OCI-LY7 (cell line): ENCODE results near the gene MNS1. TPM values are rescaled to one million over a fixed set of nuclear protein-coding genes. Genes with fewer than 3 reads are reported as not detected.

Source experiments
- BruUV-seq: library from RNA; stranded (reverse); fragments of 400-500 nt; replicated peaks from 2 replicates; lab custom pipeline; 2021; lab: Mats Ljungman, UMichigan
- CTCF ChIA-PET: fragments of 300-600 bp; sonication (Branson Sonifier 250); formaldehyde crosslinking; loops from one replicate; lab custom pipeline; 2022; ENCODE audit warnings: antibody characterized with exemption; ENCODE audit not compliant: unreplicated experiment; lab: Charles Lee
- POLR2A ChIA-PET: fragments of 300-600 bp; sonication (Branson Sonifier 250); formaldehyde crosslinking; loops from one replicate; lab custom pipeline; 2022; ENCODE audit warnings: antibody characterized with exemption; lab: Charles Lee
- DNase-seq: peaks from one replicate; pipeline ENCODE4 v3.0.0-alpha.2; 2015; ENCODE audit warnings: low spot score
- H2AFZ ChIP-seq: fragments of 200-600 bp; sonication (generic), shearing (Covaris generic); 2 replicates; pipeline ENCODE4 v1.6.1; 2014; ENCODE audit warnings: mild to moderate bottlenecking, antibody characterized with exemption, low read length, moderate library complexity
- H3K27ac ChIP-seq: fragments of 200-600 bp; sonication (generic); 2 replicates; pipeline ENCODE4 v1.5.1; 2014; ENCODE audit warnings: mixed run types, low read depth, mild to moderate bottlenecking, moderate library complexity, low read length, inconsistent platforms; ENCODE audit not compliant: poor library complexity, severe bottlenecking
- H3K36me3 ChIP-seq: fragments of 200-600 bp; sonication (generic); 2 replicates; pipeline ENCODE4 v1.6.1; 2014; ENCODE audit warnings: mild to moderate bottlenecking, antibody characterized with exemption, low read length, moderate library complexity, mixed read lengths; ENCODE audit not compliant: insufficient read depth
- H3K4me1 ChIP-seq: fragments of 200-600 bp; sonication (generic); 2 replicates; pipeline ENCODE4 v1.5.1; 2014; ENCODE audit warnings: mild to moderate bottlenecking, low read length; ENCODE audit not compliant: insufficient read depth, poor library complexity, severe bottlenecking
- H3K4me2 ChIP-seq: fragments of 200-600 bp; sonication (generic); 2 replicates; pipeline ENCODE4 v1.6.1; 2014; ENCODE audit warnings: mild to moderate bottlenecking, low read length
- H3K4me3 ChIP-seq: fragments of 200-600 bp; sonication (generic); 2 replicates; pipeline ENCODE4 v1.5.1; 2014; ENCODE audit warnings: mild to moderate bottlenecking, low read depth, low read length; ENCODE audit not compliant: poor library complexity, severe bottlenecking
- H3K79me2 ChIP-seq: fragments of 200-600 bp; sonication (generic); 2 replicates; pipeline ENCODE4 v1.6.1; 2016; ENCODE audit warnings: low read depth, mild to moderate bottlenecking, low read length, moderate library complexity, mixed read lengths; ENCODE audit not compliant: insufficient read depth
- H3K9me2 ChIP-seq: fragments of 200-600 bp; sonication (generic); 2 replicates; pipeline ENCODE4 v1.6.1; 2016; ENCODE audit warnings: mild to moderate bottlenecking, low read length, mixed read lengths; ENCODE audit not compliant: insufficient read depth
- H3K9me3 ChIP-seq: fragments of 200-600 bp; sonication (generic); 2 replicates; pipeline ENCODE4 v1.6.1; 2014; ENCODE audit warnings: mild to moderate bottlenecking, mixed run types, low read length, mixed read lengths
- H4K20me1 ChIP-seq: fragments of 200-600 bp; sonication (generic); 2 replicates; pipeline ENCODE4 v1.6.1; 2014; ENCODE audit warnings: mild to moderate bottlenecking, antibody characterized with exemption, low read length, moderate library complexity, mixed read lengths; ENCODE audit not compliant: insufficient read depth
- EZH2phosphoT487 ChIP-seq: fragments of 200-600 bp; sonication (generic); IDR thresholded peaks from 2 replicates; pipeline ENCODE4 v1.6.1; 2018; ENCODE audit warnings: low read depth, borderline replicate concordance, mild to moderate bottlenecking, mixed run types, antibody characterized with exemption, low read length, moderate library complexity, mixed read lengths
- intact Hi-C: fragments of 100-400 bp; cut with micrococcal nuclease; formaldehyde crosslinking; loops from one replicate; pipeline ENCODE4 v1.10.0; 2022; ENCODE audit not compliant: unreplicated experiment
- total RNA-seq, 2 experiments: library from RNA; depleted of rRNA in 1 of 2; stranded (reverse); fragments of >200 nt in 1 of 2; shearing (Covaris generic) in 1 of 2; gene quantifications; 2 replicates each; pipeline ENCODE4 v1.2.3, GENCODE V29; 2014 to 2022
- TF ChIP-seq, protein P1 (sequence below): fragments of 200-600 bp; sonication (generic); conservative IDR thresholded peaks from 2 replicates; pipeline ENCODE4 v1.5.1; 2014; ENCODE audit warnings: mild to moderate bottlenecking, antibody characterized with exemption, low read length, moderate library complexity, mixed read lengths

The MNS1 gene
- total RNA-seq, 2 experiments from 2014 or later, result 1.8 TPM

DNA sequence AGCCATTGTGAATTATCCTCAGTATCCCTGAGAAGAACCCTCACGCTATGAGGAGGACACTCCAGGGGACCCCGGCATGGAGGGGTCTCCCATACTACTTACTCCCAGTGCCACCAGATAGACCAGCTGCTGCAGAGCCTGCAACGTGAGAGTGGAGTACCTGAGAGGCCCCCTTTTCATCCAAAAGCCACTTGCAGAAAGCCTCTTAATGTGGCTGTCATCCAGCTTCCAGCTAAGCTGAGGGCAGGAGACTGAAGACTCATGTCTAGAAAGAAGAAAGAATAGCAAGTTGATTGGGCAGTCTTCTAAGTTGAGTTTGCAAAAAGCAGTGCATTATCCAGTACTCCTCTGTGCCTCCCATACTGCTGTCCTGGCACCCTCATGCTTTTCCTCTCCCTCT, 27.3 kb upstream of the MNS1 start:
- no TSS peak for BruUV-seq
- intact Hi-C loops, result loop anchor here (10.0 kb wide), 2 partner anchors 653 to 1033 kb away; no protein-coding TSS in a partner anchor
- TF ChIP-seq EZH2phosphoT487, result no peak
- TF ChIP-seq, protein P1, sequence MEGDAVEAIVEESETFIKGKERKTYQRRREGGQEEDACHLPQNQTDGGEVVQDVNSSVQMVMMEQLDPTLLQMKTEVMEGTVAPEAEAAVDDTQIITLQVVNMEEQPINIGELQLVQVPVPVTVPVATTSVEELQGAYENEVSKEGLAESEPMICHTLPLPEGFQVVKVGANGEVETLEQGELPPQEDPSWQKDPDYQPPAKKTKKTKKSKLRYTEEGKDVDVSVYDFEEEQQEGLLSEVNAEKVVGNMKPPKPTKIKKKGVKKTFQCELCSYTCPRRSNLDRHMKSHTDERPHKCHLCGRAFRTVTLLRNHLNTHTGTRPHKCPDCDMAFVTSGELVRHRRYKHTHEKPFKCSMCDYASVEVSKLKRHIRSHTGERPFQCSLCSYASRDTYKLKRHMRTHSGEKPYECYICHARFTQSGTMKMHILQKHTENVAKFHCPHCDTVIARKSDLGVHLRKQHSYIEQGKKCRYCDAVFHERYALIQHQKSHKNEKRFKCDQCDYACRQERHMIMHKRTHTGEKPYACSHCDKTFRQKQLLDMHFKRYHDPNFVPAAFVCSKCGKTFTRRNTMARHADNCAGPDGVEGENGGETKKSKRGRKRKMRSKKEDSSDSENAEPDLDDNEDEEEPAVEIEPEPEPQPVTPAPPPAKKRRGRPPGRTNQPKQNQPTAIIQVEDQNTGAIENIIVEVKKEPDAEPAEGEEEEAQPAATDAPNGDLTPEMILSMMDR, result no peak

DNA sequence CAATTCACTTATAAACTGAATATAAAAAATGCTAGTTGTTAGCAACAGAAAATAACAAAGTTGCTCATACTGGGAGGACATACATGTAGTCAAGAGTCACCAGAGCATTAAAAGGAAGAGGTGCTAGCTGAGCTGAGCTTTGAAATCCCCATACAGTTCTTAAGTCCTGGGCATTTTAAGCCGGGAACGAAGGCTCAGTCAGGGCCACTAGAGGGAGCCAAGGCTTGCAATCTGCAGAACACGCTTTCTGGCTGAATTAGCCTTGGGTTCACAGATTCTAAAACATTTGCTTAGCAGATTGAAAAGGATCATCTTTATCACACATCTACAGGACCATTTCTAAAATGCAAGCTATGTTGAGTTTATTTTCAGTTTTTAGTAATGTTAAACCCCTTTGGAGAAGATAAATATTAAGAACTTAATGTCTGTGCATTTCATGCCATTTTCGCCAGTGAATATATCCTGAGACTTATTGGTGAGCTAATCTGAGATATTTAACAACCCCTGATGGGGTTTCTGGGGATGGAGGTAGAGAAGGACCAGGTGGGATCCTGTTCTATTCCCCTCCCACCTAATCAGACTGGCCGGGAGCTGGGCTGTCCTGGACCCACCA, 26.3 kb upstream of the MNS1 start:
- peak overlapping the region; percentile 30; the same call in 1 of the 2 replicates for H2AFZ ChIP-seq
- POLR2A ChIA-PET, result interaction anchor here (1.0 to 1.5 kb wide), 3 partner anchors 13 to 603 kb away, joined by 3 to 6 read pairs (median 3); no protein-coding TSS in a partner anchor
- H3K79me2 ChIP-seq, result no peaks in the 10 kb centered on the region
- H3K4me1 ChIP-seq, result peaks cover under 1% of the 10 kb centered on the region
- intact Hi-C loops, result loop anchor here (1.0 to 10.0 kb wide), 5 partner anchors 428 to 1034 kb away; partner anchors contain the start of gene TCF12
- H3K4me2 ChIP-seq, result no peak overlapping the region
- no TSS peak for BruUV-seq
- DNase-seq, result peak; percentile 89
- no peak overlapping the region for H3K27ac ChIP-seq
- H3K4me3 ChIP-seq, result no peak overlapping the region
- no peaks in the 10 kb centered on the region for H3K36me3 ChIP-seq
- no peaks in the 10 kb centered on the region for H3K9me3 ChIP-seq
- no peaks in the 10 kb centered on the region for H4K20me1 ChIP-seq
- 0 out of 2 replicates have a peak, but pooled peaks cover 3% of the 10 kb centered on the region for H3K9me2 ChIP-seq
- CTCF ChIA-PET, result interaction anchor here (1.2 kb wide), 1 partner anchor 722 kb away, joined by 5 read pairs; no protein-coding TSS in a partner anchor
- TF ChIP-seq EZH2phosphoT487, result no peak
- TF ChIP-seq, protein P1, result peak; percentile 98

More for the DNA sequence above, 27.3 kb upstream of the MNS1 start:
- Histone ChIP-seq H3K4me1 (peaks cover 8% of the 10 kb centered on the region), H3K36me3 (no peaks in the 10 kb centered on the region), H3K4me3 (no peak overlapping the region), H3K9me3 (no peaks in the 10 kb centered on the region), H3K4me2 (no peak overlapping the region), H3K79me2 (no peaks in the 10 kb centered on the region), H3K9me2 (0 out of 2 replicates have a peak, but pooled peaks cover 2% of the 10 kb centered on the region), H2AFZ (no peak overlapping the region), H3K27ac (no peak overlapping the region), H4K20me1 (no peaks in the 10 kb centered on the region)
- ChIA-PET CTCF (interaction anchor here (1.1 kb wide), 1 partner anchor 814 kb away, joined by 3 read pairs; no protein-coding TSS in a partner anchor), POLR2A (interaction anchor here (0.6 to 1.5 kb wide), 4 partner anchors 41 to 798 kb away, joined by 3 to 6 read pairs (median 4); no protein-coding TSS in a partner anchor)
- no peak for DNase-seq
